Measurements from ENCODE around the gene PADI3. TPM values are rescaled to one million over a fixed set of nuclear protein-coding genes. Genes with fewer than 3 reads are reported as not detected.
A peak's percentile ranks its signal among the peaks of the same experiment; 100 is the strongest.

The PADI3 gene
- polyA plus RNA-seq, 1 of the 3 experiments (the other 2 are of a cell fraction) = 0.30 TPM

- H3K9me3 ChIP-seq = no peaks in the 10 kb centered on the region
- H3K9me2 ChIP-seq = no peaks in the 10 kb centered on the region
- H3K4me1 ChIP-seq (ENCODE audit: control insufficient read depth in 1 of 2, insufficient read depth in 2 of 2, low read depth in 1 of 2, low read length in 1 of 2) = no peaks in the 10 kb centered on the region
- H2AFZ ChIP-seq (ENCODE audit: low read depth) = no peak overlapping the region
- no peak overlapping the region for H3K4me2 ChIP-seq
- H3K9ac ChIP-seq = no peak overlapping the region
- no peaks in the 10 kb centered on the region for H3K36me3 ChIP-seq (replicated peaks in 1 of 2; ENCODE audit: control insufficient read depth in 1 of 2, insufficient read depth in 2 of 2, low read length in 1 of 2)
- ChIA-PET POLR2A (no interaction called here), CTCF (no interaction called here)
- H3K79me2 ChIP-seq (ENCODE audit: insufficient read depth) = no peaks in the 10 kb centered on the region
- H3K27ac ChIP-seq (ENCODE audit: low read depth in 2 of 2, low read length in 1 of 2) = no peak overlapping the region
- no peaks in the 10 kb centered on the region for H3F3A ChIP-seq (replicated peaks; ENCODE audit: insufficient read depth)
- no peaks in the 10 kb centered on the region; the same call in 1 of the 2 replicates for H3K27me3 ChIP-seq (ENCODE audit: insufficient read depth)
- no peak for DNase-seq
- TF ChIP-seq RXRA (IDR thresholded peaks at IDR 0.05; ENCODE audit: borderline replicate concordance, low read depth) (no peak), FOXJ3 (CRISPR knock-in tag; IDR thresholded peaks at IDR 0.05) (no peak), EZH2phosphoT487 (IDR thresholded peaks at IDR 0.05; ENCODE audit: borderline replicate concordance, low read depth) (no peak), SMC3 (IDR thresholded peaks at IDR 0.05; ENCODE audit: low read depth, low read length) (no peak), TEAD4 (IDR thresholded peaks at IDR 0.05; ENCODE audit: borderline replicate concordance, insufficient read depth) (no peak), MXI1 (IDR thresholded peaks at IDR 0.05; ENCODE audit: low read depth, low read length) (no peak)
- H3K4me3 ChIP-seq (ENCODE audit: low read depth in 2 of 2, low read length in 1 of 2) = no peak overlapping the region
- WGBS (ENCODE audit: low lambda C conversion rate) = 65% methylated on average over 13 of the region's 14 CpGs
- no peaks in the 10 kb centered on the region for H4K20me1 ChIP-seq (ENCODE audit: insufficient read depth)
These were observed 56.7 kb downstream of the PADI3 start for GRCh38 chr1:17305576-17306095.

- no peak for DNase-seq
- ChIA-PET POLR2A (no interaction called here), CTCF (no interaction called here)
- no peaks in the 10 kb centered on the region for H3F3A ChIP-seq (replicated peaks; ENCODE audit: insufficient read depth)
- H4K20me1 ChIP-seq (ENCODE audit: insufficient read depth) = no peaks in the 10 kb centered on the region
- H3K4me3 ChIP-seq (ENCODE audit: low read depth in 2 of 2, low read length in 1 of 2) = no peak overlapping the region
- H3K9me3 ChIP-seq = no peaks in the 10 kb centered on the region
- no peaks in the 10 kb centered on the region; the same call in 1 of the 2 replicates for H3K27me3 ChIP-seq (ENCODE audit: insufficient read depth)
- H3K36me3 ChIP-seq (replicated peaks in 1 of 2; ENCODE audit: control insufficient read depth in 1 of 2, insufficient read depth in 2 of 2, low read length in 1 of 2) = no peaks in the 10 kb centered on the region
- H3K4me1 ChIP-seq (ENCODE audit: control insufficient read depth in 1 of 2, insufficient read depth in 2 of 2, low read depth in 1 of 2, low read length in 1 of 2) = no peaks in the 10 kb centered on the region
- H3K4me2 ChIP-seq = no peak overlapping the region
- H3K9me2 ChIP-seq = no peaks in the 10 kb centered on the region
- H2AFZ ChIP-seq (ENCODE audit: low read depth) = no peak overlapping the region
- 77% methylated on average over 6 of the region's 6 CpGs for WGBS (ENCODE audit: low lambda C conversion rate)
- TF ChIP-seq POLR2AphosphoS5 (IDR thresholded peaks at IDR 0.05; ENCODE audit: low read depth, low read length) = no peak
- TF ChIP-seq REST (IDR thresholded peaks at IDR 0.05; ENCODE audit: low read depth, low read length) = peak; percentile 51; the same call in 1 of the 2 replicates
- no peak overlapping the region for H3K9ac ChIP-seq
- H3K27ac ChIP-seq (ENCODE audit: low read depth in 2 of 2, low read length in 1 of 2) = no peak overlapping the region
- H3K79me2 ChIP-seq (ENCODE audit: insufficient read depth) = no peaks in the 10 kb centered on the region
These were observed 57.5 kb downstream of the PADI3 start for GRCh38 chr1:17306407-17306806.
